ENCODE measurements around the gene EPHA6.

Gene EPHA6

DNA sequence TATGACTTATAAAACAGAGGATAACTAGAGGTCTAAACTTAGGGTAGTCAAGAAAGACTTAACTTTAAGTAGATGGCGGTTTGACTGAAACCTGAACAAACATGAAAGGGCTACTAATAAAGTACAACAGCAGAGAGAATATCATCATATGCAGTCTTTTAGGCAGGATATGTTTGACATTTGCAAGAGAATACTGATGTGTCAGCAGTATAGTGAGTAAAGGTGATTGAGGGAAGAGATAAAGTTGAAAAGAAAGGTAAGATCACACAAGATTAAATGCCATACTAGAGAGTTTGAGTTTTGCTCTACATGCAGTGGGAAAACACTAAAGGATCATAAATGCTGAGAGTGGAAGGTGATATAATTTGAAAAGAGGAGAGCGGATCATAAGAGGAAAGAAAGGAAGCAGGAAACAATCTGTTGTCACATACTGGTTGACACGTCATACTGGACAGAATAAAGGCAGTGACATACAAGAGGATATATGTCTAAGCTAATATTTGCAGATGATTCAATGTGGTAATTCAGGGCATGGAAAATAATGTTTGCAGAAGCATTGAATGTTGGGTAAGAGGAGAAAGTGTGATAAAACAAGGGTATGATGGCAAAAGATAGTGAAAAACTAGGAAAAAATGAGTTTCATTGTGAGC, 223.0 kb downstream of the EPHA6 start:
- no peak for DNase-seq

DNA sequence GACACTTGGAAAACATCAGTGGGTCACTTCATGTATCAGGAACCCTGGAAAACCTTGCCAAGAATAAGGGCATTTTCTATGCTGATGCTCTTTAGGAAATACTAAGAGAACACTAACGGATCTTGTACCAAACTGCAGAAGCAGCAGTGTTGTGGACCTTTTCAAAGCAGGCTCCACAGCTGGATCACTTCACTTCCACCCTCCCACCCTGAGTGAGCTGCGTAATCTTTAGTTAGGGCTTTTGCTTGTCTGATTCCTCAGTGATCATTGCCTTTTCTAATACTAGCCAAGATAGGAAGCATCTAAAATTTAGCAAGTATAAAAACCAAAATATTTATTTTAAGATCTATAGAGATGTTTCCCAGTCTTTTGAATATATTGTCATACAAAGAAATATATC, 229.0 kb downstream of the EPHA6 start:
- no peak for DNase-seq

DNA sequence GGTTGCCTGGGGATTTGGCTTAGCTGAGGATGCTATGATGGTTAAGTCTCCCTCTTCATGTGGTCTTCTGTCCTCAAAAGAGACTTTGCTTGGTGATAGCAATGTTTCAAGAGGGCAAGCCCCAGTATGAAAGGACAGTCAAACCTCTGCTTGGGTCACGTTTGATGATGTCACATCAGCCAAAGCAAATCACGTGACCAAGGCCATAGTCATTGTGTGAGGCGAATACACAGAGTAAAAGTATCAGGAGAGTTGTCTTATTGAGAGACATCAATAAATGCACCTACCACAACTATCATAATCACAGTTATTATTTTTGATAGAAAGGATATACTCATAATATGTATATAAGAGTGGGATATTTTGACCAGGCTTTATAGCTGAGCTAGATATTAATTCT, 243.0 kb downstream of the EPHA6 start:
- no peak for DNase-seq

DNA sequence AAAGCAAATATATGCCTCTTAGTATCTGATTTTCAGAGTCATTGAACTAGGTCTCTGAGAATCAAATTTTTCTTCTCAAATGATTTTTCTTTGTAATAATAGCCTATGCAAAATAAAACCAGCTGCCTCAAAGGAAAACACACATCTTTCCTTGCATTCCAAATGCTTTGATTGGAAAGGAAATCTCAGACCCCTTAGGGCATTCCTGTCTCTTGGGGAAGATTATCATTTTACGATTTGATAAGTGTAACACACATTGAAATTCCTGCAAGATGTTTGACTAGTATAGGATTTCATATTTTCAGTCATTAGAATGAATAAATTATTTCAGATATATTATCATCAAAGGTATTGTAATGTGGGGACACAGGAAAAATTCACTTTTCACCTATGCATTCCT, 244.8 kb downstream of the EPHA6 start:
- DNase-seq = no peak

DNA sequence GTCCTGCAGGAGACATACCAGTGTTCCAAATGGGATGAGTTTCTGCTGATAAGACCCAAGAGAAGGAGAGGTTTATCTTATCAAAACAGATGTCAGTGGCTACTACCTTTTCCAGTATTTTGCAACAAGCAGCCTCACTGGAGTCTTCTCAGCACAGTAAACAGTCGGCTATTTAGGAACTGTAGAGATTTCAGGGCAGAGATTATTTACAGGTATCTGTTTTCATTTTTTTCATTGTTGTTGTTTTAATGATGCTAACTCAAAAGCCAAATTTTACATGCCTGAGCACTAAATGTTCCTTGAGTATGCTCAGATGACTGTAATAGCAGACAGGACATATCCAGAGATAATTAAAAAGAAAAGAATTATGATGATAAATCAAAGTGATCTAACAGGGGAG, 252.1 kb downstream of the EPHA6 start:
- peak; percentile 14 for DNase-seq

DNA sequence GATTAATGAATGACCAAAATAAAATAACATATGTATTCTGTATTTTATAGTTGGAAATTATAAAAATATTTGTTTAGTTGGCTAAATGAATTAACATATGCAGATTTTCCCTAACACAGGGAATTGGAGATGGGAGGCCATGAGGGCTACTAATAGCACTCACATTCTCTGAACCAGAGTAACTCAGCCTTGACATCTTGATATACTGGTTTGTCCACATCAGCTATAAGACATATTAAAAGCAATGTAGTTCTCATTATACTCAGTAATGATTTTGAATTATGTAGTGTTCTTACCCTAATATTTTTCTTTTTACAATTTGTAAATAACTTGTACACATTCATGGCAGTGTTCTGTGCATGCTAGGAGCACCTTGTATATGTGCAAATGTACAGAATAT, 255.9 kb downstream of the EPHA6 start:
- no peak for DNase-seq

DNA sequence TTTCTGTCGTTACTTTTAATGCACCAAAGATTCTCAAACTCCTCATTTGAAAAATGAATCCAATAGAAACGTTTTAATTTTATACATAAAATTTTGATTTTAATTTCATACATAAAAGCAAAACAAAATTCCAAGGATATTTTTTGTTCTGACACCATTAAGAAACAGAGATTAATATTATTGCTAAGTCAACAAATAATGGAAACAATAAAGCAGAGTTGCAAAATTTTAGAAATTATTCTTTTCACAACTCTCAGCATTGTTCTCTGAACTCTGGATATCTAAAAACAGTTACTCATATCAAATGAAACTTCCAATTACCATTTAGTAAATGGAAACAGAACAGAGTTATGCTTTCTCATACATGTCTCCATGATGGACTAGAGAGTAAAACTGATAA, 260.2 kb downstream of the EPHA6 start:
- no peak for DNase-seq

DNA sequence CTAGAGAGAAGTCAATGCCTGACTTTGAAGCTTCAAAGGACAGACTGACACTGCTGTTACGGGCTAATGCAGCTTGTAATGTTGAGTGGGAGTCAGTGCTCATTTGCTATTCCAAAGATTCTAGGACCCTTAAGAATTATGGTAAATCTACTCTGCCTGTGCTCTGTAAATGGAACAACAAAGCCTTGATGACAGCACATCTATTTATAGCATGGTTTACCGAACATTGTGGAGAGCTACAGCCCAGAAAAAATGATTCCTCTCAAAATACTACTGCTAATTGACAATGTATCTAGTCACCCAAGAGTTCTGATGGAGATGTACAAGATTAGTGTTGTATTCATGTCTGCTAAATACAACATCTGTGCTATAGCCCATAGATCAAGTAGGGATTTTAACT, 262.3 kb downstream of the EPHA6 start:
- DNase-seq = no peak

DNA sequence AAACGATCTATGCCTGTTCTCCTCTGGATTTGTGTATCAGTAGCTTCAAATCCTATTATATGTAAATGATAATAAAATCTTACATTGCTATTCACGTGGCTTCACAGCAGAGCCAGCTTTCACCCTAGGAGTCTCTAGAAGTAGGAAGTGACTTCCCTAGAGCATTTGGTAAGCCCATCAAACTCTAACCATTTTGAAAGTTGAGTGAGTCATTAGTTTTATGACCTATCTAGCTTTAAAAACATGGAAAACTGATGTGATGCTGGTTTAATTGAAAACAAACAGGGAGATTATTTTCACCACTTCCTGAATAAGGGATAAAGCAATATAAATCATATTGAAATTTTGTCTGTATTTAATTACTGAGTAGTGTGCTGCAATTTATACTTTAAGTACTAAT, 275.2 kb downstream of the EPHA6 start:
- peak; percentile 14 for DNase-seq

DNA sequence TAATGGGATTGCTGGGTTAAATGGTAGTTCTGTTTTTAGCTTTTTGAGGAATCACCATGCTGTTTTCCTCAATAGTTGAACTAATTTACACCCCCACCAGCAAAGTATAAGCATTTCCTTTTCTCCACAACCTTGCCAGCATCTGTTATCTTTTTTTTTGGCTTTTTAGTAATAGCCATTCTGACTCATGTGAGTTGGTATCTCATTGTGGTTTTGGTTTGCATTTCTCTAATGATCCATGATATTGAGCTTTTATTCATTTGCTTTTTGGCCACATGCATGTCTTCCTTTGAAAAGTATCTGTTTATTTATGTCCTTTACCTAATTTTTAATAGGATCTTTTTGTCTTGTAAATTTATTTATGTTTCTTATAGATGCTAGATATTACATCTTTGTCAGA, 288.2 kb downstream of the EPHA6 start:
- peak; percentile 19 for DNase-seq

DNA sequence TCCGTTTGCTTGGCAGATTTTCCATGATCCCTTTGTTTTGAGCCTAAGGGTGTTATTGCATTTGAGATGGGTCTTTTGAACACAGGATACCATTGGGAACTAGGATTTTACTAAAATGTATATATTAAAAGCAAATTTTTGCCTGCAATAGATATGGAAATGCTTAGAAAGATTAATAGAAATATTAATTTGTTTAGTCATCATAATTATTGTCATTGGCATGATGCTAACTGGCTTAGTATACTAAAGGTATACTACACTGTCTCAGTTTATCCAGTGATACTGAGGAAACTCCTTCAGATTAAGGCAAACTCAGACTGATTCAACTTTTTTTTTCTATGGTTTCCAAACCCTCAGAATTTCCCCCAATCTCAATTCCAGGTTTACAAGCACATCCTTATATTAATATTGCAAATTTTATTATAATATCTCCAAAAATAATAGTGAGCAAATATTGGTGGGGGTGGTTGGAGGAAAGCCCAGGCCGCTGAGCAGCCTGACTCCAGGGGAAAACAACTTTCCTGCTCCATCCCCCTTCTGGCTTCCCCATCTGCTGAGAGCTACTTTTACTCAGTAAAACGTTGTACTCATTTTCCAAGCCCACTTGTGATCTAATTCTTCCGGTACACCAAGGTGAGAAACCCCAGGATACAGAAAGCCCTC, 291.7 kb downstream of the EPHA6 start:
- no peak for DNase-seq

DNA sequence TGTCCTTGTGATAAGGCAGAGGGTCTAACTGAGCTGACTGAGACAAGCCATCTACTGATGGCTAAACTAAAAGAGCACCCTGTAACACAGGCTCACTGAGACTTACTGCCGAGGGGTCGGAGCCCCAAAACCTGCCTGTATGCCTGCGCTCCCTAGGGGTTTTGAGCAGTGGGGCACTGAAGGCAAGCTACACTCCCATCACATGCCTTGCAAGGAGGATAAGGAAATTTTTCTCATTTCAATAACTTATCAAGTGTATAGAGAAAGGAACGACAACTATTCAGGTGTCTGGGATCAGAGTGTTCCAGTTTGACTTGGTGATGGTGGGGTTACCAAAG, 292.2 kb downstream of the EPHA6 start:
- DNase-seq = no peak

DNA sequence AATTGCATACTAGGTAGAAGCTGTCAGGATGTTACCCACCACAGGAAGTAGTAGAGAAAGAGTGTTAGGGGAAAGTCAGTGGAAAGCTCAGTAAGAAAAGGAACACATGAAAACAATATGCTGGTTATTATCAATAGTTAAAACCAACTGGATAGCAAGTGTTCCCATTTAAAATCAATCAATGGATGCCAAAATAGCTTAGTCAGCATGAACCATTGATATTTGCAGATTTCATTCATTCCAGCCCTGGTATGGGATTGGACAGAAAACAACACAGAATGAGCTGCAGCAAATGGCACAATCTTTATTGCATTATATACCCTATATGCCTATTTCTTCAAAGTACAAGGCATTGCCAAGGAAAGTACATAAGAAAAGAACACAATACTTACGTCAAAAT, 293.7 kb downstream of the EPHA6 start:
- DNase-seq = no peak

DNA sequence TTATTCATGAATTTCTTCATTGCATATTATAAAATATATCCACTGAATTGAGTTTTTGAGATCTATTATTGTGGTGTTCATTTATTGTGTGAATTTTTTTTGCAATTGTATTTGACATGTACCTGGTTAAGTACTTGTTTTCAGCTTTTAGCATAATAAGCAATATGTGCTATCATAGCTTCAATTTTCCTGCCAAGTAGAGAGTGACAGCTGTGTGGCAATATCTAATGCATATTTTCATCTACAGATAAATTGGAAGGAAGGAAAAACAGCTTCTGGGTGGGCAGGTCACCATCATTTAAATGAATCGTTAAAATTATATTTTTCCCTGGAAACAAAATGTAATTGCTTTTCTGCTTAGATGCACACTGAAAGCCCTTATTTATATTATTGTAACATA, 296.9 kb downstream of the EPHA6 start:
- DNase-seq = no peak

DNA sequence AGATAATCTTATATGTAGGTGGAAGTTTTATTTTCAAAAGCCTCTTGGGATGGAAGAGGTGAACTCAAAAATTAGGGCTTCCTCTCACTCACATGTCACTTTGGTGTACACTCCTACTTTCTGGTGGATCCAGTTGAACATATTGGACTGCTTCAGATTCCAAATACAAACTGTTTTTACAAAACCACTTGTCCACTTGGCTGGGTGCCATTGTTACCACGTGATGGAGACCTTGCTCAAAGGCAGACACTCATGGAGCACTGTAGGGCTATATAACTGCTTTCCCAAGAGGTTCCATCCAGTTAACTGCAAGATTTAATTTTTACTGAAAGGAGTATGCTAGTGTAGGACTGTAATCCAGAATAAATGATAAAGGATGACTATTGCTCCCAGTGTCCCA, 307.0 kb downstream of the EPHA6 start:
- DNase-seq = peak; percentile 10

DNA sequence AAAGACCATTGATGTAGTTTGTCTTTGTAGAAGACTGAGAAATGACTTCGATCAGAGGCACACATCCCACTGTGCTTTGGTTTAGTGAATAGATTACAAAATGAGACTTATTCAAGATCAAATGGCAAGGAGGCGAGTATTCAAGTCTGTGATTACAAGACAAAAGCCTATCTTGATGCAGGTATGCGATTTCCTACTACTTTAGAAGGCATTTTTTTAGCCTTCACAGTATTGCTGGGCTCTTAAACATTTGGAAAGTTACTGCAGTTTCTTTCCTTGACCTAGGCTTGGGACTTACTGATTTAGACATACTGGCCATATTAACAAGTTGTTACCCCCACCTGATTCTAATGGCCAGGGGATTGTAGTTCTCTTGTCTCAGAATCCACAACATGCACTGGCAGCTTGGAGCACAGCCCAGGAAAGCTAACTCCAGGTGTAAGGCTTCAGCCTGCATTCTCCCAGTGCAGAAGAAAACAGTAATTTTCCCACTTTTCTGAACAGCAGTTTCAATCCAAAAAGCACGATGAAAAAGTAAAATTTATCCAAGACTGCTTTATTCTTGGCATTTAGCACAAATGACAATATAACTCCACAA, 311.6 kb downstream of the EPHA6 start:
- no peak for DNase-seq

DNA sequence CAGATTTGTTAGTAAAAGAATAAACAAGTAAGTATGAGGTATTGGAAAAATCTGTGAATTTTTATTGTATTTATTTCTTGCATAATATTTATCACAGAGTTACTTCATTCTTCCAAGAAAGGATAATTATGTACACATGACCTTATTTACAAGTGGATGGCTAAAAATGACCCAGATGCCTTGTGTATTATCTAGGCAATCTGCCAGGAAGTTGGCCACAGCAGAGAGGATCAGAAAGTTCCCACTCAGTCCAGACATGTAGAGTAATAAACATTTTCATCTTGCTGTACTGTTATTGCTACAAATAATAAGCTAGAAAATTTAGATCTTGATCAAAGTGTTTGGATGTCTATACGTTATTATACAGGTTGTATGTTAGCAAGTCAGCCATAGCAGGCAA, 317.1 kb downstream of the EPHA6 start:
- DNase-seq = peak; percentile 73

DNA sequence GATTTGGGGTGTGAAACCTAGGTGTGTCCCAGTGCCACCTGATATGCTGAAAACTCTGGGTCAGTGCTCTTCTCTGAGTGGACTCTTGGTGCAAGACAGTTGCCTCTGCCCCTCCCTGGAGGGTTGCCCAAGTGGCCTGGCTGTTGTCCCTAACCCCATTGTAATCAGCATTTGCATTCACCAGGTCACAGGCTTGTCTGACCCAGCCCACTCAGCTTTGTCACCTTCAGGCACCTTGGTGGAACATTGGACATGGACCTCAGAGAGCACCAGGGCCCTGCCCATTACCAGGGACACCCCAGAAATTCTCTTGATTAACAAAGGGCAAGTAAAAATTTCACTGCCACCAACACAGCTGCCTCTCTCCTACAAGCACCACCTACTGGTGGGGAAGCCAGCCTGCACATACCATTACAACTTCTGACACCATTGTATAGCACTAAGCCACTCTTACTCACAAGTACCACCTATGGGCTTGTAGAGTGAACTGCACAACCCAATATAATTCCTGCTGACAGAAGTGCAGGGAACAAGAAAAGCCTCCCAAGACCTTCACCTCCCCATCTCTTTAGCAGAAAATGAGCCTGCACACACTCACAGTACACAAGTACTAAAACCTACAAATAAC, 324.6 kb downstream of the EPHA6 start:
- peak; percentile 65 for DNase-seq

DNA sequence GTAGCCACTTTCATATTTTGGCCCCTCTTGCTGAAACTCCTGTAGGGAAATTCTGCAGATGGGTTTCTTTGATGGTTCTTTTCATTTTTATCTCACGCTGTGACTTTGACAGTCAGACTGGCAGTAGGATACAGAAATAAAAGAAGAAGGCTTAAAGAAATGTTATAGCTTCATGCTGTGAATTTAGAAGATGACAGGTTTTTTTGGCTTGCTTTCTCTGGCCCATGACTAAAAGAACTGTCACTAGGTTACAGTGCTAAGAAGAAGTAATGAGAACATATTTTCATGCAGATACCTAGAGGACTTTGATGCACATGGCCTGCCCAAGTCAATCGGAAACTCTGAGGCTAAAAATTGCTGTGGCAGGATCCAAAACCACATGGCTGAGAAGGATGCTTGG, 334.5 kb downstream of the EPHA6 start:
- no peak for DNase-seq

DNA sequence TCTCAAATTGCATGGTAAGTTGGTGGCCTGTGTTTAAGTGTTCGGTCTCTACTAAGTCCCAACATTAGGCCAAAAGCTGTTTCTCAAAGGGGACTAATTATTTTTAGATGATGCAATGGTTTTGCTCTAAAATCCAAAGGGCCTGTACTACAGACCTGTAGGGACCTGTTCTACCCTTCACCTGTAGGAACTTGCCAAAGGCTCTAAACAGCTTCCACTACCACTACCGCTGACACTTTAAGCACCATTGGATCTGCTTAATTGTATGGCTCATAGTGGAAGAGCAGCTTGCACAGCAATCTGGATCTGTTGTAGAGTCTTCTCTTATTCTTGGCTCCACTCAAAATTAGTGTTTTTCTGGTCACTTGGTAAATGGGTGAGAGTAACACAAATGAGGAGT, 346.8 kb downstream of the EPHA6 start:
- DNase-seq = no peak

DNA sequence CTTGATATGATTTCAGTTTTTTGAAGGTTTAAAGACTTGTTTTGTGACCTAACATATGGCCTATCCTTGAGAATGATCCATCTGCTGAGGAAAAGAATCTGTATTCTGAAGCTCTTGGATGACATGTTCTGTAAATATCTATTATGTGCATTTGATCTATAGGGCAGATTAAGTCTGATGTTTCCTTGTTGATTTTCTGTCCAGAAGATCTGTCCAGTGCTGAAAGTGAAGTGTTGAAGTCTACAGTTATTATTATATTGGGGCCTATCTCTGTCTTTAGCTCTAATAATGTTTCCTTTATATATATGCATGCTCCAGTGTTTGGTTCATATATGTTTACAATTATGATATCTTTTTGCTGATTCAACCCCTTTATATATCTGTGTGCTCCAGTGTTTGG, 362.8 kb downstream of the EPHA6 start:
- DNase-seq = no peak

DNA sequence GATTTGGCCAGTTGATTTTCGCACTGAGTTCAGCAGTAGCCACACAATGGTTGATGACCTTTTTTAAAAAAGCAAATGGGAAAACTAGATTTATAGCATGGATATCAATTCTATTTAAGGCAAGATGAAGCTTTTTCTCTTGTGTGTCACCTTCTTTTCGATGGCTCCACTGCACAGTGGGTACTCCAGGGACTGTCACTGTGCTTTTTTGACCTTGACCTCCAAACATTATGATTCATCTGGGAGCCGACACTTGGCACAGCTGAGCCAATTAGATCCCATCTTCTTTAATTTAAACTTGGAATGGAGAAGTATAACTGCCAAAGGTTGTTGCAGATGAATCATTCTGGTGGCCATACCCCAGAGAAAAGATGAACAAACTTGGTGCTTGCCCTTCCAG, 367.3 kb downstream of the EPHA6 start:
- DNase-seq = no peak

DNA sequence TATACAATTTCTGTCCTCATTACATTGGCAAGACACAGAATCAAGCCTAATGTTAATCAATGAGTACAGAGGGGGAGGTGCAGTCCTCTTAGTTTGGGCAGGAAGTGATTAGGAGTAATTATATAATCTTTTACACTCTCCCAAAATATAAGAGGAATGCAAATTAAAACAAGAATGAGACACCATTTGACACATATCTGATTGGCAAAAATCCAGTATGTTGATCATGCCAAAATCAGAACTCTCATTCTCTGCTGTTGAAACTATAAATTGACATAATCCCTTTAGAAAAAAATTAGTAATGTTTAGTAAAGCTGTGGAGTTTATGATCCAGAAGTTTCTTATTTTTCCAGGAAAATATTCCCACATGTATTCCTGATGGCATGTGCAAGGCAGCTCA, 373.4 kb downstream of the EPHA6 start:
- DNase-seq = no peak

DNA sequence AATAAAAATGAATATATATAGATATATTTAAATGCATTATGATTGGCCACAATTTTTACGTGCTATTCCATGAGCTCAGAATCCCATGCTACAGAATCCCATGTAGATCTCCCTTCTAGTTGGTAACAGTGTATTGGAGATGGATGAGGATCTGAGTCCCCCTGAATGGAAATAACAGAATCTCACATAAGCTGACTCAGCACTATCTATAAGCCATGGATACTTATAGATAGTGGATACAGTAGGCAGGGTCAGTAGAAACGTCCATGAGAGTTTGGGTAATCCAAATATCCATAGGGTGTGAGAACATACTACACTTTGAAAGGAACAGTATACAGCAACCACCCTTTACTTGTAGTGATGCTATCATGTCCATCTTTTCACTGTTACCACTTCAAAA, 375.4 kb downstream of the EPHA6 start:
- DNase-seq = no peak

DNA sequence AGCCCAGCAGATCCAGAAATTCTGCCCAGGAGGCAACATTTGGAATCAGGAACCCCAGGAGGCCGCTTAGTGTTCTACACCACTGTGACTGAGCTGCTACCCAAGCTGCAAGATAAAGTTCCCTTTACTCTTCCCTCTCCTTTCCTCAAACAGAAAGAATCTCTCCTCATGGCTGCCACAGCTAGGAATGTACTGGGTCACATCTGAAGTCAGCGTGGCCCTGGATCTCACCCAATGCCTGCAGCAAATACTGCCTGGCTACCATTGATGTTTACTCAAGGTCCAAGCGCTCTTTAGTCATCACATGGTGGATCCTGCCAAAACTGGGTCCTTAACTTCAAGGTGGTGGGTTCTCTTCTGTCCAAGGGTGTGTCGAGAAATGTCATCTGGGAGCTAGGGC, 382.7 kb downstream of the EPHA6 start:
- DNase-seq = no peak

All from OCI-M1 (cell line).